ENCODE measurements around the gene WIPF3.

Gene WIPF3

GRCh38 chr7:29851487-29851886 is 45.2 kb downstream of the WIPF3 start (continued):
- no peak for TF ChIP-seq ZC3H10 (CRISPR knock-in tag; IDR thresholded peaks at IDR 0.05)

- ATAC-seq, result no peak
- no peak for TF ChIP-seq SNAI2 (CRISPR knock-in tag; IDR thresholded peaks at IDR 0.05)
- no peak for TF ChIP-seq PATZ1 (CRISPR knock-in tag; IDR thresholded peaks at IDR 0.05; ENCODE audit: borderline replicate concordance)
- no peak for TF ChIP-seq CSRNP3 (CRISPR knock-in tag; IDR thresholded peaks at IDR 0.05)
- no peak for TF ChIP-seq GLIS3 (CRISPR knock-in tag; IDR thresholded peaks at IDR 0.05)
- no peak for TF ChIP-seq ESRRG (CRISPR knock-in tag; IDR thresholded peaks at IDR 0.05)
- TF ChIP-seq OSR1 (CRISPR knock-in tag; IDR thresholded peaks at IDR 0.05), result no peak
- TF ChIP-seq TOX (CRISPR knock-in tag; IDR thresholded peaks at IDR 0.05; ENCODE audit: borderline replicate concordance), result no peak
- no peak for TF ChIP-seq ZNF565 (CRISPR knock-in tag; conservative IDR thresholded peaks at IDR 0.05; ENCODE audit: low read depth)
- TF ChIP-seq ARNTL (CRISPR knock-in tag; IDR thresholded peaks at IDR 0.05; ENCODE audit: borderline replicate concordance, low read depth), result no peak
- no peak for TF ChIP-seq ZC3H10 (CRISPR knock-in tag; IDR thresholded peaks at IDR 0.05)
- no peak for TF ChIP-seq ZNF70 (CRISPR knock-in tag; IDR thresholded peaks at IDR 0.05)
- no peak for TF ChIP-seq ZFP3 (CRISPR knock-in tag; IDR thresholded peaks at IDR 0.05)
- no peak for TF ChIP-seq POU6F1 (CRISPR knock-in tag; IDR thresholded peaks at IDR 0.05; ENCODE audit: borderline replicate concordance, low read depth)
- TF ChIP-seq RARB (CRISPR knock-in tag; IDR thresholded peaks at IDR 0.05), result no peak
- TF ChIP-seq ISL1 (CRISPR knock-in tag; IDR thresholded peaks at IDR 0.05), result no peak
Measured at GRCh38 chr7:29852457-29852856, 46.1 kb downstream of the WIPF3 start.

- ATAC-seq, result no peak
- no peak for TF ChIP-seq TSHZ2 (CRISPR knock-in tag; IDR thresholded peaks at IDR 0.05)
- TF ChIP-seq ARNTL (CRISPR knock-in tag; IDR thresholded peaks at IDR 0.05; ENCODE audit: borderline replicate concordance, low read depth), result no peak
- TF ChIP-seq ZNF565 (CRISPR knock-in tag; conservative IDR thresholded peaks at IDR 0.05; ENCODE audit: low read depth), result no peak
- no peak for TF ChIP-seq RARB (CRISPR knock-in tag; IDR thresholded peaks at IDR 0.05)
- no peak for TF ChIP-seq CSRNP3 (CRISPR knock-in tag; IDR thresholded peaks at IDR 0.05)
- TF ChIP-seq CREB5 (CRISPR knock-in tag; IDR thresholded peaks at IDR 0.05; ENCODE audit: low read depth), result no peak
Measured at GRCh38 chr7:29853072-29853471, 46.8 kb downstream of the WIPF3 start.

GRCh38 chr7:29853789-29854188 is 47.5 kb downstream of the WIPF3 start:
- TF ChIP-seq ISL1 (CRISPR knock-in tag; IDR thresholded peaks at IDR 0.05) (no peak), CSDC2 (CRISPR knock-in tag; IDR thresholded peaks at IDR 0.05) (no peak), SNAI2 (CRISPR knock-in tag; IDR thresholded peaks at IDR 0.05) (no peak), PPARA (CRISPR knock-in tag; IDR thresholded peaks at IDR 0.05; ENCODE audit: borderline replicate concordance) (no peak), ZNF8 (CRISPR knock-in tag; IDR thresholded peaks at IDR 0.05) (no peak), OSR1 (CRISPR knock-in tag; IDR thresholded peaks at IDR 0.05) (no peak), ZNF70 (CRISPR knock-in tag; IDR thresholded peaks at IDR 0.05) (no peak), TCF4 (CRISPR knock-in tag; IDR thresholded peaks at IDR 0.05; ENCODE audit: borderline replicate concordance) (no peak), ZFP3 (CRISPR knock-in tag; IDR thresholded peaks at IDR 0.05) (no peak), TOX (CRISPR knock-in tag; IDR thresholded peaks at IDR 0.05; ENCODE audit: borderline replicate concordance) (no peak), GLIS3 (CRISPR knock-in tag; IDR thresholded peaks at IDR 0.05) (no peak)
- ATAC-seq, result no peak

All from SK-N-SH treated with all-trans-retinoic acid at 6 μM for 48 hours (cell line).